HG02973 (cell line): ENCODE measurements around the gene RSPRY1.

Experiments
- ATAC-seq: cut with Tn5 transposase; IDR thresholded peaks from one replicate; pipeline ENCODE4 v1.9.1; 2021; ENCODE audit warnings: moderate library complexity; ENCODE audit not compliant: unreplicated experiment

The RSPRY1 gene

DNA sequence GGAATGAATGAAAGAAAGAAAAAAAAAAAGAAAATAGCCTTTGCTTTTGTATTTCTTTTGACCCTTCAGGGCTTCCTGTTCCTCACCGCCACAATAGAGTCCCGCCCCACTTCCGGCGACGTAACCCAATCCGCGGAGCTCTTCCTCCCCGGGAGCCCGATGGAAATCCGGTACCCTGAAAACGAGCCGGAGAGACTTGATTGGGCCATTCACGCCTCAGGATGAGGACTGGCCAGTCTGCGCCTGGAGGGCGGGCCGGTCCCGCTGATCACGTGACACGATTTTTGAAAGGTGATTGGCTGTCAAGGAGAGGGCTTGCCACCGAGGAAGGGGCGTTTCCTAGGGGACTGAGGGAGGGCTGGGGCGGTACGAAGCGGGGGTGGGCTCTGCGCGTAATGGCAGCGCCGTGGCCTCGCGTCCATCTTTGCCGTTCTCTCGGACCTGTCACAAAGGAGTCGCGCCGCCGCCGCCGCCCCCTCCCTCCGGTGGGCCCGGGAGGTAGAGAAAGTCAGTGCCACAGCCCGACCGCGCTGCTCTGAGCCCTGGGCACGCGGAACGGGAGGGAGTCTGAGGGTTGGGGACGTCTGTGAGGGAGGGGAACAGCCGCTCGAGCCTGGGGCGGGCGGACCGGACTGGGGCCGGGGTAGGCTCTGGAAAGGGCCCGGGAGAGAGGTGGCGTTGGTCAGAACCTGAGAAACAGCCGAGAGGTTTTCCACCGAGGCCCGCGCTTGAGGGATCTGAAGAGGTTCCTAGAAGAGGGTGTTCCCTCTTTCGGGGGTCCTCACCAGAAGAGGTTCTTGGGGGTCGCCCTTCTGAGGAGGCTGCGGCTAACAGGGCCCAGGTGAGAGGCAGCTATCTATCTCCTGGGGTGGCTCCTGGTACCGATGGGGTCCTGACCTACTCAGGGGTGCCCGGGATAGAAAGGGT is at the start of gene RSPRY1, which contains the start of gene PSME3IP1:
Gene RSPRY1 (plus strand): TSS at position 385 of the 927 bp plus-strand sequence. CDS start 18,330 bp downstream, outside the sequence.
Gene PSME3IP1 (minus strand): TSS at position 95 of the 927 bp plus-strand sequence. CDS start 12,185 bp downstream, outside the sequence.
- ATAC-seq, result peak; percentile 80

DNA sequence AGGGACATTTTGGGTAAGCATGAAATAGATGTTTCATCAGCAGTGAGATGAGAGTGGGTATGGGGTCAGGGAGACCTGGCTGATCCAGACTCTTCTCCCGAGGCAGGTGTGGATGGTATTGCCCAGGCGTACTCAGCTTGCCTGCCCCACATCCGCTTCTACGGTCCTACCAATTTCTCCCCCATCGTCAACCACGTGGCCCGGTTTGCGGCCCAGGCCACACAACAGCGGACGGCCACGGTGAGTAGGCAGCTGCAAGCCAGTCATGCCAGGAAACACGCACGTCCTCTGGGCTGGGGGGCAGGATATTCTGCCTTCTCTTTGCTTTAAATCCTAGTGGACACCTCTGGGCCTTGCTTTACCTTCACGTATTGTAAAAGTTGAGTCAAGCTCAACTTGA is 49.1 kb upstream of the RSPRY1 start:
- no peak for ATAC-seq

- no peak for ATAC-seq
Observed at GRCh38 chr16:57137566-57138273, 48.4 kb upstream of the RSPRY1 start.

DNA sequence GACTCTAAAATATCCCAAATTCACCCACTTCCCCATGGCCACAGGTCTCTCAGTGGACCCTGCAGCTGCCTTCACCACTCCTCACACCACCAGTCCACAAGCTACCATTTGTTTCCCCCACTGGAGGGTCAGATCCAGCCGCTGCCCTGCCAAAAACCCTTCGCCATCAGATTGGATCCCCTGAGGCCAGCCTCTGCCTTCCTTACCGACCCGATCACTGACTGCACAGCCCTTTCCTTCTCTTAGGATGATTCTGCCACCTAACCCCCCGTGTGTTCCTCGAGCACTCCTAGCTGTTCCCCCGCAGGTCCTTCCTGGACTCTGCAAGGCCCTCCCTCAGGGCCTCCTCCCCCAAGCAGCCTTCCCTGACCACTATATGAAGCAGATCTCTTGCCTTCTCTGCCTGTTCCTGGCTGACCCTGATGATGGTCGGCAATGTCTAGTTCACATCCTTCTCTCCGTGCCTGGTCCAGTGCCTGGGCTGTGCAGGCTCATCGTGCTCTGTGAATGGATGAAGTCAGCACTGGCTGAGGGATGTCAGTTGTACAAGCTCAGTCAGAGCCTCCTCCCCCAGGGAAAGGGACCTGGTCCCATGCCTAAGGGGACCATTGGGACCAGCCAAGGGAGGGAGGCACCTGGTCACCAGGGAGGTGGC is 47.7 kb upstream of the RSPRY1 start:
- no peak for ATAC-seq

GRCh38 chr16:57140931-57141668 is 45.0 kb upstream of the RSPRY1 start:
- no peak for ATAC-seq

- no peak for ATAC-seq
Observed at GRCh38 chr16:57141822-57142631, 44.1 kb upstream of the RSPRY1 start.

- ATAC-seq, result no peak
Observed at GRCh38 chr16:57143149-57143921, 42.8 kb upstream of the RSPRY1 start.

DNA sequence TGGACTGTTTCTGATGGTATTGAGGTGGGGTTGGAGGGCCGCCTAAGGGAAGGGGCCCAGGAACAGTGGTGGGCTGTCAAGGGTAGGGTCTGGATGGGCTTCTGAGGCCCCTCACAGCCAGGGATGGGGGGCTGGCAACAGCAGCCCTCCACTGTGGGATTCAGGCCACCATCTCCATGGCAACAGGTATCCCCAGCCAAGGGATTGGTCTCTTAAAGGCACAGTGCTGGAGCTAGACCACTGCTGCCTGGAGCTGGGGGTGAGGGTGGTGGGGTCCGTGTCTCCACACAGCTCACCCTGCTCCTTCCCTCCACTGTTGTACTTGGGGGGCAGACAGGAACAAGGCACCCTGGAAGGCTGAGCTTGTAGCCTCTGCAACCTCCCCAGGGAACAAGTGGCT is 42.1 kb upstream of the RSPRY1 start:
- ATAC-seq, result no peak

GRCh38 chr16:57145046-57146021 is 40.8 kb upstream of the RSPRY1 start:
- ATAC-seq, result no peak

DNA sequence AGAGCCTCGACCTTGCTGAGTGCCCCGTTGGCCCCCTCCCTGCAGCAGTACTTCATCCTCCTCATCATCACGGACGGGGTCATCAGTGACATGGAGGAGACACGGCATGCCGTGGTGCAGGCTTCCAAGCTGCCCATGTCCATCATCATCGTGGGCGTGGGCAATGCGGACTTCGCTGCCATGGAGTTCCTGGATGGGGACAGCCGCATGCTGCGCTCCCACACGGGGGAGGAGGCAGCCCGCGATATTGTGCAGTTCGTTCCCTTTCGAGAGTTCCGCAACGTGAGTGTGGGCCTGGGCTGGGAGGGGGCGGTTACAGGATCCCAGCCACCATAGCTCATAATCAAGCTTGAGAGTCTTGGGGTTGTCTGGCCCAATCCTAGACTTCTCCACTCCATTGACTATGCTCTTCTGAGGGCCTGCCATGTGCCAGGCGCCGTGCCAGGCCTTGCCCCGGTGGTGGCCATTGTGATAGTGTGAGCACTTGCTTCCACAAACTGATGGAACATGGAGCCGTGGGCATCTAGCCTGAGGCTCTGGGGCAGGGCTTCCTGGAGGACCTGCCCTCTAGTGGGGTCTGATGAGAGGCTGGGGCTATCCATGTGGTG is 40.0 kb upstream of the RSPRY1 start:
- ATAC-seq, result no peak

GRCh38 chr16:57146735-57147134 is 39.4 kb upstream of the RSPRY1 start:
- no peak for ATAC-seq

- ATAC-seq, result no peak
Observed at GRCh38 chr16:57147381-57148221, 38.5 kb upstream of the RSPRY1 start.

- ATAC-seq, result no peak
Observed at GRCh38 chr16:57148481-57148880, 37.6 kb upstream of the RSPRY1 start.

DNA sequence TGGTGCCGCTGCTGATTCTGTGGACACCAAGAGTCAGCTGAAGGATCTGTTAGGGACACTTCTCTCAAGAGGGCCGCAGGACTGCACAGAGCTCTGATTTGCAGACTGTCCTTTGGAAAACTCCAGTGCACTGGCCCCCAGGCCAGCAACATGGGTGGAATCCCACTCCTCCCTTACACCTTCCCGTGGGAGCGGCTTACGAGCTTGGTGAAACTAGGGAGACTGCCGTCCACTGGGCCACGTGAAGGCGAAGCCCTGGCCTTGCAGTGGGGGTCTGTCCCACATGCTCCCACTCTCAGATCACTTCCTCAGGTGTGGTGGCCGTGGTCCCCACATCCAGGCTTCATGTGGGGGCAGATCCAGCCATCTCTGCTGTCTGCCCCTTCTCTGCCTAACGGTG is 36.7 kb upstream of the RSPRY1 start:
- no peak for ATAC-seq

DNA sequence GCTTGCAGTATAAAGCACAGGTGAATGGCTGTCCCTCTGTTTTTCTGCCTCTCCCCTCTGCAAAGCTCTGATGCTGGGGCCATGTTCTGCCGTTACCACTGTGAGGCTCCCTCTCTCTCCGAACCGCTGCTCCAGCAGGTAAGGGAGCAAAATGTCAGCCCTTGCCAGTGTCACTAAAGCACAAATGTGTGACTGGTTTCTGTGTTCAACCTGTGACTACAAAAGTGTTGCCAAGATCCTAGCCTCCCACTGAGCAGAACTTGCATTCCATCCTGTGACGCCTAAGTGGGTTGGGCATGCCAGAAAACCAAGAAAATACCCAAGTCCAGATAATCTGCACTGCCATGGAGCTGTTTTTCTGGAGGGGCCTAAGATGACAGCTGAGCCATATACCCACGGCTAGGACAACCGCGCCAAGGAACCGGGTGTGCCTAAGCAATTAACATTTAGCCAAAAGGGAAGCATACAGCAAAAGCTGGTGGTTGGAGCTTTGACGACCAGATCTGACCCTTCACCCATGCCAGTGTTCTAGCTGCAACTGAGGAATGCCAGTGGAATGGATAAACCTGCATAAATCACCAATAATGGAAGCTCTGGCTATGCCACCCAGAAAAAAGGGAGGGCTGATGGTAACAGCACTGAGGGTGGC is 35.3 kb upstream of the RSPRY1 start:
- ATAC-seq, result no peak

DNA sequence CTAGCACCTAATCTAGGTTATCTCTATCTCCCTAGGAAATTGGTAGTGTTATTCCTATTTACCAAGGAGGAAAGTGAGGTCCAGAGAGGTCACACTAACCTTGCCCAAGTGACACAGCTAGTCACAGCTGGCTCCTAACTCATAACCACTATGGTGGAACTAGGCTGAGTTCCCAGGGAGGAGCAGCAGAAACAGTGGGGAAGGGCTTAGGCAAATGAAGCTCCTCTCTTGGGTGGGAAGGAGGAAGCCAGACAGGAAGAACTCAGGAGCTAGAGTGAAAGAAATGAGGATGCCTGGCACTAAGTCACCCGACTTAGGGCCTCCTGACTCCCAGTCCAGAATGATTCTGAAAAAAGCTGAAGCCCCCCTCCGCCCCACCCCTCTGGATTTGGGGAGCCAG is 34.8 kb upstream of the RSPRY1 start:
- no peak for ATAC-seq
